ENCODE data around the gene PDC.

DNA sequence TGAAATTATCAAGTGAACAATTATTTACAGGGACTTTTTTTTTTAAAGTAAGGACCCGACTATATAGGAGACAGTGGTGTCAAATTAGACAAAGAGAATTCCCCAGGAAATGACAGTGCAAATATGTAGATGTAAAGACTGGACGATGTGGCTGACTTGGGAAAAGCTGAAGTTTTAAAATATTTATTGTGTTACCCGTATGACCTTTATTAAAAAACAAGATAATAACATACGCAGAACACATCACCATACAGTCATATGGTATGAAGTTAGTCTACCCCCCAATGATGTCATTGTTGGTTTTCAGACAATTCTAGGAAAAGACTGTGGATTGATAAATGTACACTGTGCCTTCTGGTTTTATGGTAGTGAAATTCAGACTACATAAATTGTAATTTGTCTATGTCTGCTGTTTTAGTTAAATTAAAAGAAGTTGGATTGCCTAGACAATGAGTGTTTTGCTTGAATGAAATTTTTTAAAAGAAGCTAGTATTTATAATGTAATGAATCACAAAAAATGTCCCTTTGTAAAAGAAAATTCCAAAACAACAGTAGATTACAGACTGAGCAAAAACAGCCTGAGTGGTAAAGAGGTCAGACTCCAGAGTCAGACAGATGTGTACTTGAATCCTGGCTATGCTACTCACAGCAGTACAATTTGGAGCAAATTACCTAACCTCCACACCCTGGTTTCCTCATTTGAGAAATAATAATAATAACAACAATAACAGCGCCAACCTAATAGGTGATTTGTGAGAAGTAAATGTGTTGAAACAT is 15.5 kb upstream of the PDC start:
- TF ChIP-seq, protein P1, sequence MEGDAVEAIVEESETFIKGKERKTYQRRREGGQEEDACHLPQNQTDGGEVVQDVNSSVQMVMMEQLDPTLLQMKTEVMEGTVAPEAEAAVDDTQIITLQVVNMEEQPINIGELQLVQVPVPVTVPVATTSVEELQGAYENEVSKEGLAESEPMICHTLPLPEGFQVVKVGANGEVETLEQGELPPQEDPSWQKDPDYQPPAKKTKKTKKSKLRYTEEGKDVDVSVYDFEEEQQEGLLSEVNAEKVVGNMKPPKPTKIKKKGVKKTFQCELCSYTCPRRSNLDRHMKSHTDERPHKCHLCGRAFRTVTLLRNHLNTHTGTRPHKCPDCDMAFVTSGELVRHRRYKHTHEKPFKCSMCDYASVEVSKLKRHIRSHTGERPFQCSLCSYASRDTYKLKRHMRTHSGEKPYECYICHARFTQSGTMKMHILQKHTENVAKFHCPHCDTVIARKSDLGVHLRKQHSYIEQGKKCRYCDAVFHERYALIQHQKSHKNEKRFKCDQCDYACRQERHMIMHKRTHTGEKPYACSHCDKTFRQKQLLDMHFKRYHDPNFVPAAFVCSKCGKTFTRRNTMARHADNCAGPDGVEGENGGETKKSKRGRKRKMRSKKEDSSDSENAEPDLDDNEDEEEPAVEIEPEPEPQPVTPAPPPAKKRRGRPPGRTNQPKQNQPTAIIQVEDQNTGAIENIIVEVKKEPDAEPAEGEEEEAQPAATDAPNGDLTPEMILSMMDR (IDR thresholded peaks at IDR 0.05), result no peak
- TF ChIP-seq POLR2A (IDR thresholded peaks at IDR 0.05), result no peak
- TF ChIP-seq POLR2AphosphoS5 (IDR thresholded peaks at IDR 0.05), result no peak

Data from prostate gland (tissue), 2 donors.